WTC11 (cell line): Measurements from ENCODE around the gene TMEM18. TPM values are rescaled to one million over a fixed set of nuclear protein-coding genes. Genes with fewer than 3 reads are reported as not detected.

Experiments
- ATAC-seq: fragments of 200-7000 bp; cut with Tn5 transposase; 2 replicates; pipeline ENCODE4 v1.10.0; 2021; ENCODE audit warnings: mild to moderate bottlenecking, moderate library complexity
- CTCF ChIA-PET: fragments of 300-600 bp; sonication (Branson Sonifier 250); formaldehyde crosslinking; loops from one replicate; lab custom pipeline; 2021; ENCODE audit warnings: antibody characterized with exemption; lab: Charles Lee
- POLR2A ChIA-PET: fragments of 350-600 bp; sonication (Branson Sonifier 250); formaldehyde crosslinking; loops from one replicate; lab custom pipeline; 2021; ENCODE audit warnings: antibody characterized with exemption; lab: Charles Lee
- DNase-seq: peaks from one replicate; pipeline ENCODE4 v3.0.0; 2021; ENCODE audit warnings: low spot score
- H3K27ac Mint-ChIP-seq: 2 replicates; pipeline ENCODE4 v1.8.0; 2021; ENCODE audit warnings: mixed read lengths
- H3K27me3 Mint-ChIP-seq: 2 replicates; pipeline ENCODE4 v1.8.0; 2021; ENCODE audit warnings: low read depth, mild to moderate bottlenecking, moderate library complexity, mixed read lengths
- H3K36me3 Mint-ChIP-seq: 2 replicates; pipeline ENCODE4 v1.8.0; 2021; ENCODE audit warnings: mixed read lengths
- H3K4me1 Mint-ChIP-seq: 2 replicates; pipeline ENCODE4 v1.8.0; 2022; ENCODE audit warnings: mixed read lengths
- H3K4me3 Mint-ChIP-seq: 2 replicates; pipeline ENCODE4 v1.8.0; 2021; ENCODE audit warnings: mild to moderate bottlenecking, moderate library complexity, mixed read lengths
- H3K9me3 Mint-ChIP-seq: 2 replicates; pipeline ENCODE4 v1.8.0; 2021; ENCODE audit warnings: mixed read lengths
- CREM ChIP-seq: sonication (generic); formaldehyde crosslinking; IDR thresholded peaks from 2 replicates; pipeline ENCODE4 v1.8.1; 2022; ENCODE audit warnings: mild to moderate bottlenecking, missing genetic modification reagents, moderate library complexity
- NFATC4 ChIP-seq: fragments of 250-450 bp; sonication (Bioruptor Pico); IDR thresholded peaks from 2 replicates; pipeline ENCODE4 v1.9.0; 2021; ENCODE audit warnings: mild to moderate bottlenecking
- SMAD3 ChIP-seq: sonication (generic); formaldehyde crosslinking; IDR thresholded peaks from 2 replicates; pipeline ENCODE4 v1.8.0; 2022; ENCODE audit warnings: missing genetic modification reagents, mild to moderate bottlenecking, borderline replicate concordance
- SP1 ChIP-seq: sonication (generic); formaldehyde crosslinking; conservative IDR thresholded peaks from 2 replicates; pipeline ENCODE4 v1.8.1; 2022; ENCODE audit warnings: missing genetic modification reagents
- TEAD1 ChIP-seq: sonication (generic); formaldehyde crosslinking; IDR thresholded peaks from 2 replicates; pipeline ENCODE4 v1.8.0; 2022; ENCODE audit warnings: mild to moderate bottlenecking, missing genetic modification reagents
- ZBTB21 ChIP-seq: sonication (generic); formaldehyde crosslinking; IDR thresholded peaks from 2 replicates; pipeline ENCODE4 v1.8.1; 2023; ENCODE audit warnings: mild to moderate bottlenecking, missing genetic modification reagents, borderline replicate concordance
- ZNF138 ChIP-seq: sonication (generic); formaldehyde crosslinking; conservative IDR thresholded peaks from 2 replicates; pipeline ENCODE4 v1.8.1; 2022; ENCODE audit warnings: mild to moderate bottlenecking, moderate library complexity, missing genetic modification reagents
- ZNF263 ChIP-seq: sonication (generic); formaldehyde crosslinking; IDR thresholded peaks from 2 replicates; pipeline ENCODE4 v1.8.1; 2022; ENCODE audit warnings: low read depth, mild to moderate bottlenecking, moderate library complexity, missing genetic modification reagents
- ZNF396 ChIP-seq: fragments of 250-450 bp; sonication (Bioruptor Pico); IDR thresholded peaks from 2 replicates; pipeline ENCODE4 v1.8.0; 2021; ENCODE audit warnings: mild to moderate bottlenecking, moderate library complexity, borderline replicate concordance
- ZNF671 ChIP-seq: fragments of 250-450 bp; sonication (Bioruptor Pico); IDR thresholded peaks from 2 replicates; pipeline ENCODE4 v1.8.0; 2021; ENCODE audit warnings: mild to moderate bottlenecking
- total RNA-seq: library from RNA; stranded (reverse); gene quantifications from 3 replicates; pipeline ENCODE4 v1.2.3, GENCODE V29; 2021
- TF ChIP-seq, protein P1 (sequence below): sonication (generic); formaldehyde crosslinking; IDR thresholded peaks from 2 replicates; pipeline ENCODE4 v1.8.0; 2022; ENCODE audit warnings: missing genetic modification reagents
- TF ChIP-seq, protein P2 (sequence below): sonication (generic); formaldehyde crosslinking; IDR thresholded peaks from 2 replicates; pipeline ENCODE4 v1.8.1; 2023; ENCODE audit warnings: mild to moderate bottlenecking, missing genetic modification reagents, moderate library complexity
- TF ChIP-seq, protein P3 (sequence below): sonication (generic); formaldehyde crosslinking; conservative IDR thresholded peaks from 2 replicates; pipeline ENCODE4 v1.8.1; 2023; ENCODE audit warnings: mild to moderate bottlenecking, low read depth, missing genetic modification reagents, moderate library complexity
- TF ChIP-seq, protein P4 (sequence below): sonication (generic); formaldehyde crosslinking; IDR thresholded peaks from 2 replicates; pipeline ENCODE4 v1.8.1; 2022; ENCODE audit warnings: mild to moderate bottlenecking, missing genetic modification reagents, moderate library complexity, borderline replicate concordance
- TF ChIP-seq, protein P5 (sequence below): sonication (generic); formaldehyde crosslinking; IDR thresholded peaks from 2 replicates; pipeline ENCODE4 v1.8.0; 2023; ENCODE audit warnings: missing genetic modification reagents
- TF ChIP-seq, protein P6 (sequence below): fragments of 250-450 bp; sonication (Bioruptor Pico); IDR thresholded peaks from 2 replicates; pipeline ENCODE4 v1.8.0; 2021; ENCODE audit warnings: mild to moderate bottlenecking
- TF ChIP-seq, protein P7 (sequence below): sonication (generic); formaldehyde crosslinking; conservative IDR thresholded peaks from 2 replicates; pipeline ENCODE4 v1.8.1; 2022; ENCODE audit warnings: mild to moderate bottlenecking, missing genetic modification reagents

Gene TMEM18
- total RNA-seq, 1 experiment from 2014 or later: 24.0 TPM

DNA sequence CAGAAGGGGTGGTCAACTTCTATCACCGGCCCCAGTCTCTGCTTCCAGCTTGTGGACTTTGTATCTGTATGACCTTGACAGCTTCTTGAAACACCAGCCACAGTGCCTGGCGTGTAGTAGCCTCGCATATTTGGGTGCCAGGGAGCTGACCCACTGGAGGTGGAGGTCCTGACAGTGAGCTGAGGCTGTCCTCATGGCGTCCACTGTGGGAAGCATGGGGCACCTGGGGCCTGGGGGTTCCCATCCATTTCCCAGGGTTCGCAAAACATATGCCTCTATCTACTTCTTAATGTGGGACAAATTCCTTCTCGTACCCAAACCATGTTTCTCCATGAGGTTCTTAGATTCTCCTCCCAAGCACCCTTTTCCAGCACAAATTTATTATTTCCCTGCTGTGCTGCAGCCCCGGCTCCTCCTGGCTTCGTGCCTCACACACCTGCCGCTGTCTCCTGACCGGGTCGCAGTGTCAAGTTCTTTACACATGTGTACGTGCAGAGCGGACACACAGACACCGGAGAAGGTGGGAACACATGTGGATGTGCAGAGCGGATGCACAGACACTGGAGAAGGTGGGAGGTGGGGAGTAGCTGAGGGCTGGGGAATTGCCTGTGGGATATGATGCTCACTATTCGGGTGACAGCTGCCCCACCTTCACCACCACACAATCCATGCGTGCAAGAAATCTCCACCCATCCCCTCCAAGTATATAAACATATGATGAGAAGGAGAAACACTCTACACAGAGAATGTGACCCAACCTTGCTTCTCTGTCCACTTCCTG lies 23.4 kb downstream of the TMEM18 start:
- Mint-ChIP-seq H3K4me1 (no peaks in the 10 kb centered on the region), H3K27ac (no peak overlapping the region), H3K4me3 (no peak overlapping the region), H3K27me3 (peaks cover 3% of the 10 kb centered on the region; the same call in 1 of the 2 replicates), H3K9me3 (no peaks in the 10 kb centered on the region), H3K36me3 (no peaks in the 10 kb centered on the region)
- TF ChIP-seq, protein P1, sequence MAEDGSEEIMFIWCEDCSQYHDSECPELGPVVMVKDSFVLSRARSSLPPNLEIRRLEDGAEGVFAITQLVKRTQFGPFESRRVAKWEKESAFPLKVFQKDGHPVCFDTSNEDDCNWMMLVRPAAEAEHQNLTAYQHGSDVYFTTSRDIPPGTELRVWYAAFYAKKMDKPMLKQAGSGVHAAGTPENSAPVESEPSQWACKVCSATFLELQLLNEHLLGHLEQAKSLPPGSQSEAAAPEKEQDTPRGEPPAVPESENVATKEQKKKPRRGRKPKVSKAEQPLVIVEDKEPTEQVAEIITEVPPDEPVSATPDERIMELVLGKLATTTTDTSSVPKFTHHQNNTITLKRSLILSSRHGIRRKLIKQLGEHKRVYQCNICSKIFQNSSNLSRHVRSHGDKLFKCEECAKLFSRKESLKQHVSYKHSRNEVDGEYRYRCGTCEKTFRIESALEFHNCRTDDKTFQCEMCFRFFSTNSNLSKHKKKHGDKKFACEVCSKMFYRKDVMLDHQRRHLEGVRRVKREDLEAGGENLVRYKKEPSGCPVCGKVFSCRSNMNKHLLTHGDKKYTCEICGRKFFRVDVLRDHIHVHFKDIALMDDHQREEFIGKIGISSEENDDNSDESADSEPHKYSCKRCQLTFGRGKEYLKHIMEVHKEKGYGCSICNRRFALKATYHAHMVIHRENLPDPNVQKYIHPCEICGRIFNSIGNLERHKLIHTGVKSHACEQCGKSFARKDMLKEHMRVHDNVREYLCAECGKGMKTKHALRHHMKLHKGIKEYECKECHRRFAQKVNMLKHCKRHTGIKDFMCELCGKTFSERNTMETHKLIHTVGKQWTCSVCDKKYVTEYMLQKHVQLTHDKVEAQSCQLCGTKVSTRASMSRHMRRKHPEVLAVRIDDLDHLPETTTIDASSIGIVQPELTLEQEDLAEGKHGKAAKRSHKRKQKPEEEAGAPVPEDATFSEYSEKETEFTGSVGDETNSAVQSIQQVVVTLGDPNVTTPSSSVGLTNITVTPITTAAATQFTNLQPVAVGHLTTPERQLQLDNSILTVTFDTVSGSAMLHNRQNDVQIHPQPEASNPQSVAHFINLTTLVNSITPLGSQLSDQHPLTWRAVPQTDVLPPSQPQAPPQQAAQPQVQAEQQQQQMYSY (CRISPR knock-in tag): no peak
- TF ChIP-seq, protein P2, sequence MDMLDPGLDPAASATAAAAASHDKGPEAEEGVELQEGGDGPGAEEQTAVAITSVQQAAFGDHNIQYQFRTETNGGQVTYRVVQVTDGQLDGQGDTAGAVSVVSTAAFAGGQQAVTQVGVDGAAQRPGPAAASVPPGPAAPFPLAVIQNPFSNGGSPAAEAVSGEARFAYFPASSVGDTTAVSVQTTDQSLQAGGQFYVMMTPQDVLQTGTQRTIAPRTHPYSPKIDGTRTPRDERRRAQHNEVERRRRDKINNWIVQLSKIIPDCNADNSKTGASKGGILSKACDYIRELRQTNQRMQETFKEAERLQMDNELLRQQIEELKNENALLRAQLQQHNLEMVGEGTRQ (CRISPR knock-in tag): no peak
- TF ChIP-seq SMAD3 (CRISPR knock-in tag): no peak
- no peak for TF ChIP-seq ZNF396 (CRISPR knock-in tag)
- no peak for TF ChIP-seq NFATC4 (CRISPR knock-in tag)
- ATAC-seq (no peak), DNase-seq (no peak)
- ChIA-PET POLR2A (no interaction called here), CTCF (no interaction called here)

DNA sequence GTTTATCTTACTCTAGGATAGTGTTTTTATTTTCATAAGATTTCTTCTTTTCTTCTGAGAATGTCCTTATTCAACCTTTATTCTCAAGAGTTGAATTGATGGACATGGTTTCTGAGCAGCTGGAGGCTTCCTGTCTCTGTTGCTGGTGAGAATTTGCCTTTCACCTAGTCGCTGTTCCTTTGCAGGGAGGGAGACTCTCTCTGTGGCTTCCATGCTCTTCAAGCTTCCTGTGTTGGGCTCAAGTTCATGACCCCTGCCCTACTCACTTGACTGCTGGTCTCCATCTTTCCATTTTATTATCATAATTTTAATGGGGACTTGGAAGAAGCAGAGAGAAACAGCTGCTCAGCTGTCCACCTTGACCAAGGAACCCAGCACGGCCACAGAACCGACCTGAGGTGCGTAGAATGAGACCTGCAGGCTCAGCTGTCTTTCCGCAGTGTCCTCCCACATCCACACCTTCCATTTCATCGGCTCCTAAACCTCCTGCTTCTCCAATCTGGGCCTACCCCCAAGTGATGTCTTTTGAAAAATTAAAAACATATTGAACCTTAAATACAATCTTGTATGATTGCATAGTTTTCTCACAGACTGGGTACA lies 24.2 kb downstream of the TMEM18 start:
- TF ChIP-seq ZBTB21 (CRISPR knock-in tag): no peak
- no peaks in the 10 kb centered on the region for H3K4me1 Mint-ChIP-seq
- DNase-seq (no peak), ATAC-seq (no peak)
- H3K9me3 Mint-ChIP-seq: no peaks in the 10 kb centered on the region
- no peak overlapping the region for H3K27ac Mint-ChIP-seq
- no peaks in the 10 kb centered on the region for H3K36me3 Mint-ChIP-seq
- H3K4me3 Mint-ChIP-seq: no peak overlapping the region
- H3K27me3 Mint-ChIP-seq: peaks cover 3% of the 10 kb centered on the region; the same call in 1 of the 2 replicates
- ChIA-PET CTCF (no interaction called here), POLR2A (no interaction called here)

DNA sequence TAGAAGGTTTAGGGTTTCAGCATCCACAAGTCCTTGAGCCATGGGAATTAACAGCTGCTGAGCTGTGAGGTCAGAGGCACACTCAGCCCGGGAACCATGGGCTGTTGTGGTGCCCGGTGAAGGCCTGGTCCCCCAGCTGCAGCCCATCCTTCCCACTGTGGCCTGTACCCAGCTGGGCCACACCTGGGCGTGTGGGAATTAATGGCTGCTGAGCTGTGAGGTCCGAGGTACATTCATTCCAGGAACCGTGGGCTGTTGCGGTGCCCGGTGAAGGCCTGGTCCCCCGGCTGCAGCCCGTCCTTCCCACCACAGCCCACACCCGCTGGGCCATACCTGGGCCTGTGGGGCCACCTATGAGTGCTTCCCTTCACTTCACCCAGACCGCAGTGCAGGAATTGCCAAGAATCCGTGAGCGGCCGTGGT lies 25.2 kb downstream of the TMEM18 start:
- peaks cover 3% of the 10 kb centered on the region; the same call in 1 of the 2 replicates for H3K27me3 Mint-ChIP-seq
- H3K36me3 Mint-ChIP-seq: no peaks in the 10 kb centered on the region
- no peak overlapping the region for H3K27ac Mint-ChIP-seq
- ChIA-PET POLR2A (no interaction called here), CTCF (no interaction called here)
- DNase-seq (no peak), ATAC-seq (no peak)
- H3K4me3 Mint-ChIP-seq: no peak overlapping the region
- H3K4me1 Mint-ChIP-seq: no peaks in the 10 kb centered on the region
- no peaks in the 10 kb centered on the region for H3K9me3 Mint-ChIP-seq
- TF ChIP-seq, protein P3, sequence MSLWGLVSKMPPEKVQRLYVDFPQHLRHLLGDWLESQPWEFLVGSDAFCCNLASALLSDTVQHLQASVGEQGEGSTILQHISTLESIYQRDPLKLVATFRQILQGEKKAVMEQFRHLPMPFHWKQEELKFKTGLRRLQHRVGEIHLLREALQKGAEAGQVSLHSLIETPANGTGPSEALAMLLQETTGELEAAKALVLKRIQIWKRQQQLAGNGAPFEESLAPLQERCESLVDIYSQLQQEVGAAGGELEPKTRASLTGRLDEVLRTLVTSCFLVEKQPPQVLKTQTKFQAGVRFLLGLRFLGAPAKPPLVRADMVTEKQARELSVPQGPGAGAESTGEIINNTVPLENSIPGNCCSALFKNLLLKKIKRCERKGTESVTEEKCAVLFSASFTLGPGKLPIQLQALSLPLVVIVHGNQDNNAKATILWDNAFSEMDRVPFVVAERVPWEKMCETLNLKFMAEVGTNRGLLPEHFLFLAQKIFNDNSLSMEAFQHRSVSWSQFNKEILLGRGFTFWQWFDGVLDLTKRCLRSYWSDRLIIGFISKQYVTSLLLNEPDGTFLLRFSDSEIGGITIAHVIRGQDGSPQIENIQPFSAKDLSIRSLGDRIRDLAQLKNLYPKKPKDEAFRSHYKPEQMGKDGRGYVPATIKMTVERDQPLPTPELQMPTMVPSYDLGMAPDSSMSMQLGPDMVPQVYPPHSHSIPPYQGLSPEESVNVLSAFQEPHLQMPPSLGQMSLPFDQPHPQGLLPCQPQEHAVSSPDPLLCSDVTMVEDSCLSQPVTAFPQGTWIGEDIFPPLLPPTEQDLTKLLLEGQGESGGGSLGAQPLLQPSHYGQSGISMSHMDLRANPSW: no peak
- no peak for TF ChIP-seq ZNF138
- no peak for TF ChIP-seq SP1
- TF ChIP-seq, protein P4, sequence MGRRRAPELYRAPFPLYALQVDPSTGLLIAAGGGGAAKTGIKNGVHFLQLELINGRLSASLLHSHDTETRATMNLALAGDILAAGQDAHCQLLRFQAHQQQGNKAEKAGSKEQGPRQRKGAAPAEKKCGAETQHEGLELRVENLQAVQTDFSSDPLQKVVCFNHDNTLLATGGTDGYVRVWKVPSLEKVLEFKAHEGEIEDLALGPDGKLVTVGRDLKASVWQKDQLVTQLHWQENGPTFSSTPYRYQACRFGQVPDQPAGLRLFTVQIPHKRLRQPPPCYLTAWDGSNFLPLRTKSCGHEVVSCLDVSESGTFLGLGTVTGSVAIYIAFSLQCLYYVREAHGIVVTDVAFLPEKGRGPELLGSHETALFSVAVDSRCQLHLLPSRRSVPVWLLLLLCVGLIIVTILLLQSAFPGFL: no peak
- TF ChIP-seq, protein P5, sequence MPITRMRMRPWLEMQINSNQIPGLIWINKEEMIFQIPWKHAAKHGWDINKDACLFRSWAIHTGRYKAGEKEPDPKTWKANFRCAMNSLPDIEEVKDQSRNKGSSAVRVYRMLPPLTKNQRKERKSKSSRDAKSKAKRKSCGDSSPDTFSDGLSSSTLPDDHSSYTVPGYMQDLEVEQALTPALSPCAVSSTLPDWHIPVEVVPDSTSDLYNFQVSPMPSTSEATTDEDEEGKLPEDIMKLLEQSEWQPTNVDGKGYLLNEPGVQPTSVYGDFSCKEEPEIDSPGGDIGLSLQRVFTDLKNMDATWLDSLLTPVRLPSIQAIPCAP (CRISPR knock-in tag): no peak
- TF ChIP-seq, protein P6, sequence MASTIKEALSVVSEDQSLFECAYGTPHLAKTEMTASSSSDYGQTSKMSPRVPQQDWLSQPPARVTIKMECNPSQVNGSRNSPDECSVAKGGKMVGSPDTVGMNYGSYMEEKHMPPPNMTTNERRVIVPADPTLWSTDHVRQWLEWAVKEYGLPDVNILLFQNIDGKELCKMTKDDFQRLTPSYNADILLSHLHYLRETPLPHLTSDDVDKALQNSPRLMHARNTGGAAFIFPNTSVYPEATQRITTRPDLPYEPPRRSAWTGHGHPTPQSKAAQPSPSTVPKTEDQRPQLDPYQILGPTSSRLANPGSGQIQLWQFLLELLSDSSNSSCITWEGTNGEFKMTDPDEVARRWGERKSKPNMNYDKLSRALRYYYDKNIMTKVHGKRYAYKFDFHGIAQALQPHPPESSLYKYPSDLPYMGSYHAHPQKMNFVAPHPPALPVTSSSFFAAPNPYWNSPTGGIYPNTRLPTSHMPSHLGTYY: no peak
- no peak for TF ChIP-seq ZNF671 (CRISPR knock-in tag)
- TF ChIP-seq, protein P2 (CRISPR knock-in tag): no peak
- TF ChIP-seq, protein P7, sequence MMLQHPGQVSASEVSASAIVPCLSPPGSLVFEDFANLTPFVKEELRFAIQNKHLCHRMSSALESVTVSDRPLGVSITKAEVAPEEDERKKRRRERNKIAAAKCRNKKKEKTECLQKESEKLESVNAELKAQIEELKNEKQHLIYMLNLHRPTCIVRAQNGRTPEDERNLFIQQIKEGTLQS (CRISPR knock-in tag): no peak
- no peak for TF ChIP-seq ZNF263 (CRISPR knock-in tag)
- TF ChIP-seq CREM (CRISPR knock-in tag): no peak
- TF ChIP-seq TEAD1 (CRISPR knock-in tag): no peak
